PC-3 (cell line): ENCODE data around the gene SLITRK5. TPM values are rescaled to one million over a fixed set of nuclear protein-coding genes. Genes with fewer than 3 reads are reported as not detected.

Experiments used
- ATAC-seq: fragments of 200-7000 bp; cut with Tn5 transposase; 2 replicates; pipeline ENCODE4 v1.9.1; 2020; ENCODE audit warnings: mild to moderate bottlenecking, moderate library complexity
- BruUV-seq: library from RNA; stranded (reverse); fragments of 400-500 nt; replicated peaks from 2 replicates; lab custom pipeline; 2021; lab: Mats Ljungman, UMichigan
- CTCF ChIA-PET: fragments of 300-600 bp; sonication (Branson Sonifier 250); formaldehyde crosslinking; loops from one replicate; lab custom pipeline; 2022; ENCODE audit warnings: antibody characterized with exemption; lab: Charles Lee
- POLR2A ChIA-PET: fragments of 300-600 bp; sonication (Branson Sonifier 250); formaldehyde crosslinking; loops from one replicate; lab custom pipeline; 2022; ENCODE audit warnings: antibody characterized with exemption; ENCODE audit not compliant: unreplicated experiment; lab: Charles Lee
- DNase-seq: peaks from one replicate; pipeline ENCODE4 v3.0.0-alpha.2; 2015
- H2AFZ ChIP-seq: fragments of 300-600 bp; sonication (generic); 2 replicates; pipeline ENCODE4 v1.6.0; 2016; ENCODE audit warnings: antibody characterized with exemption, low read length
- H3F3A ChIP-seq: fragments of 300-600 bp; sonication (generic); one replicate; pipeline ENCODE4 v1.6.0; 2017; ENCODE audit warnings: antibody characterized with exemption, low read length, control low read depth, mild to moderate bottlenecking; ENCODE audit not compliant: unreplicated experiment
- H3K27ac ChIP-seq: fragments of 300-600 bp; sonication (generic); 2 replicates; pipeline ENCODE4 v1.5.1; 2016; ENCODE audit warnings: mild to moderate bottlenecking, low read length
- H3K27me3 ChIP-seq: fragments of 300-600 bp; sonication (generic); 2 replicates; pipeline ENCODE4 v1.6.1; 2016; ENCODE audit warnings: low read length, mixed read lengths
- H3K36me3 ChIP-seq: fragments of 300-600 bp; sonication (generic); 2 replicates; pipeline ENCODE4 v1.6.1; 2016; ENCODE audit warnings: low read depth, mixed run types, low read length, mixed read lengths
- H3K4me1 ChIP-seq: fragments of 300-600 bp; sonication (generic); 2 replicates; pipeline ENCODE4 v1.5.1; 2016; ENCODE audit warnings: low read length; ENCODE audit not compliant: insufficient read depth
- H3K4me2 ChIP-seq: fragments of 300-600 bp; sonication (generic); 2 replicates; pipeline ENCODE4 v1.6.0; 2016; ENCODE audit warnings: low read length
- H3K4me3 ChIP-seq: fragments of 300-600 bp; sonication (generic); 2 replicates; pipeline ENCODE4 v1.5.1; 2016; ENCODE audit warnings: mild to moderate bottlenecking, low read length, mixed read lengths
- H3K79me2 ChIP-seq: fragments of 300-600 bp; sonication (generic); 2 replicates; pipeline ENCODE4 v1.6.1; 2017; ENCODE audit warnings: low read length, mixed read lengths
- H3K9ac ChIP-seq: fragments of 300-600 bp; sonication (generic); 2 replicates; pipeline ENCODE4 v1.6.0; 2016; ENCODE audit warnings: mild to moderate bottlenecking, low read length
- H3K9me2 ChIP-seq: fragments of 300-600 bp; sonication (generic); replicated peaks from 2 replicates; pipeline ENCODE4 v1.6.1; 2016; ENCODE audit warnings: mixed run types, low read length, mixed read lengths
- H3K9me3 ChIP-seq: fragments of 300-600 bp; sonication (generic); 2 replicates; pipeline ENCODE4 v1.6.1; 2016; ENCODE audit warnings: low read length, mixed read lengths
- H4K20me1 ChIP-seq: fragments of 300-600 bp; sonication (generic); 2 replicates; pipeline ENCODE4 v1.6.1; 2016; ENCODE audit warnings: low read length, mixed read lengths
- CTCF ChIP-seq: fragments of 300-600 bp; sonication (generic); conservative IDR thresholded peaks from 2 replicates; pipeline ENCODE4 v1.5.1; 2017; ENCODE audit warnings: antibody characterized with exemption, low read depth, mild to moderate bottlenecking, low read length
- EZH2 ChIP-seq: fragments of 300-600 bp; sonication (generic); IDR thresholded peaks from one replicate; pipeline ENCODE4 v1.6.1; 2017; ENCODE audit warnings: antibody characterized with exemption, mild to moderate bottlenecking, low read length; ENCODE audit not compliant: unreplicated experiment
- EZH2phosphoT487 ChIP-seq: fragments of 300-600 bp; sonication (generic); IDR thresholded peaks from 2 replicates; pipeline ENCODE4 v1.6.1; 2018; ENCODE audit warnings: mild to moderate bottlenecking, antibody characterized with exemption, low read length, borderline replicate concordance
- intact Hi-C: fragments of 100-400 bp; cut with micrococcal nuclease; formaldehyde crosslinking; loops from 2 replicates; pipeline ENCODE4 v1.9.0; 2023
- total RNA-seq: library from RNA; depleted of rRNA; stranded (reverse); fragments of >200 nt; gene quantifications from 2 replicates; pipeline ENCODE4 v1.2.3, GENCODE V29; 2014

Gene SLITRK5
- total RNA-seq, 1 experiment from 2014 or later: 0.18 TPM

DNA sequence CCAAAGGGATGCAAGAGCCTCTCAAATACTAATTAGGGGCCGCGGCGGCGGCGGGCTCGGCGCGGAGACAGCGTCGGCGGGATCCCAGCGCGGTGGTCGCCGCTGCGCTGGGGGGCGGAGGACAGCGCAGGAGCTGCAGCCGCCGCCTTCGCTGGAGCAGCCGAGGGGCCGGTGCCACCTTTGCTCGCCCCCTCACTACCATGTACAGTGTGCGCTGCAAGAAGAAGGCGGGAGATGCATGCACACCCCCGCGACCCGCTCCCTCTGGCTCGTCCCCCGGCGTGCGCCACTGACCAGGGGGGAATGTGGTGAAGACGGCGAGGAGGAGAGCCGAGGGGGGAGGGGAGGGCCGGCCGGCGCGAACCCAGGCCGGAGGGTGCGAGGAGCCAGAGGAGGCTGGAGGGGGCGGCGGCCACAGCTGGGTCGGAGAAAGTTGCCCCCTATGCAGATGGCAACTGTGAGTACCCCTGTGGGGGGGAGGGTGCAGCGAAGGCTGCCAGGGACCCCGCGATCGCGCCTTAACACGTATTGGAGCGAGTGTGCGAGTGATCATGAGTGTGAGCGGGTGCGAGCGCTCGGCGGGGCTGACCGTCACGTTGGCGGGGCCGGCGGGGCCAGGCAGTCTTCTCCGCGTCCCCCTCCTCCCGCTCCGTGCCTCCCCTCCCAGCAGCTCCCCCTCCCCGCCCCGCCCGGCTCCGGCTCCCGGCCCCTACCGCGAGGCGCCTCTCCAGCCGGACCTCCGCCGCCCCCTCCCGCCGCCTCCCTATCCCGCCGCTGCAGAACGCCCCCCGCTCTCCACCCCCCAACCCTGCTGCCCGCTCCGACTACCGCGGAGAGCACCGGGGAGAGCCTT is 808 bp downstream of the SLITRK5 start:
- no peak for DNase-seq
- Histone ChIP-seq H3K4me1 (peaks cover 4% of the 10 kb centered on the region), H3K4me2 (peak overlapping the region; percentile 90), H3F3A (no peaks in the 10 kb centered on the region), H3K9me3 (no peaks in the 10 kb centered on the region), H3K27me3 (peaks cover 5% of the 10 kb centered on the region; the same call in 1 of the 2 replicates), H2AFZ (peak overlapping the region; percentile 79), H3K36me3 (no peaks in the 10 kb centered on the region), H4K20me1 (no peaks in the 10 kb centered on the region), H3K9ac (peak overlapping the region; percentile 23; the same call in 1 of the 2 replicates), H3K79me2 (no peaks in the 10 kb centered on the region), H3K9me2 (no peaks in the 10 kb centered on the region), H3K27ac (no peak overlapping the region), H3K4me3 (peak overlapping the region; percentile 75)
- peak; percentile 11 for ATAC-seq
- no TSS peak for BruUV-seq
- ChIA-PET CTCF (interaction anchor here (0.6 kb wide), 1 partner anchor 215 kb away, joined by 5 read pairs; no protein-coding TSS in a partner anchor), POLR2A (no interaction called here)
- intact Hi-C loops: loop anchor here (2.0 to 5.0 kb wide), 3 partner anchors 105 to 273 kb away; no protein-coding TSS in a partner anchor
- no peak for TF ChIP-seq CTCF
- TF ChIP-seq EZH2: no peak
- no peak for TF ChIP-seq EZH2phosphoT487

DNA sequence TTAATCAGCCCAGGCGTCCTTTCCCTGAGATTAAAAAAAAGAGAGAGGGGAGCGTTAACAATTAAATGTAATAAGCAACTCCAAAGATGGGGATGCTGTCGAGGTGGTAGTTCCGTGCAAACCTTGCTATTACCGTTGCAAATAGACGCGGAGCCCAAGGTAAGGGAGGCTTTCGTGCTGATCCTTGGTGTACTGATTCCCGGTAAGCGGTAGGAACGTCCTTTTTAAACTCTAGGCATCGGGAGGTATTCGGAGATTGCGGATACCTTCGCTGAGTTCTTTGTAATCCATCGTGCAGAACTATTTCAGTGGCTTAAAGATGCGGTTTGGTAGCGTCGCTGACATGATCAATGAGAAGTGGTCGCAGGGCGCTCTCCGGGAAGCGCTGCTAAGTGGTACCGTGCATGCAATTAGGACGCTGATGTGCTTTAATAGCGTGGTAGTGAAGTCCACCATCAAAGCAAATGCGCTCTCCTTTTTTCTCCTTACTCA is 3.1 kb downstream of the SLITRK5 start:
- H3K9me3 ChIP-seq: no peaks in the 10 kb centered on the region
- H3K4me3 ChIP-seq: peak overlapping the region; percentile 75
- peak overlapping the region; percentile 90 for H3K4me2 ChIP-seq
- no TSS peak for BruUV-seq
- POLR2A ChIA-PET: no interaction called here
- ATAC-seq: no peak
- DNase-seq: no peak
- peaks cover 5% of the 10 kb centered on the region; the same call in 1 of the 2 replicates for H3K27me3 ChIP-seq
- CTCF ChIA-PET: no interaction called here
- peak overlapping the region; percentile 63; the same call in 1 of the 2 replicates for H2AFZ ChIP-seq
- no peak for TF ChIP-seq CTCF
- TF ChIP-seq EZH2: no peak
- TF ChIP-seq EZH2phosphoT487: no peak
- no peaks in the 10 kb centered on the region for H3K9me2 ChIP-seq
- no peak overlapping the region for H3K27ac ChIP-seq
- H3K79me2 ChIP-seq: no peaks in the 10 kb centered on the region
- intact Hi-C loops: loop anchor here (5.0 kb wide), 1 partner anchor 103 kb away; no protein-coding TSS in a partner anchor
- no peak overlapping the region for H3K9ac ChIP-seq
- peaks cover 4% of the 10 kb centered on the region for H3K4me1 ChIP-seq
- no peaks in the 10 kb centered on the region for H3F3A ChIP-seq
- no peaks in the 10 kb centered on the region for H3K36me3 ChIP-seq
- no peaks in the 10 kb centered on the region for H4K20me1 ChIP-seq
